NOMO-1 treated with dmso at 0.1 percent for 144 hours (cell line): ENCODE data around the gene SRR.

Source experiments
- DNase-seq: peaks from one replicate; lab custom pipeline; 2025; ENCODE audit not compliant: unreplicated experiment; lab: John Stamatoyannopoulos, UW

The SRR gene

GRCh38 chr17:2338315-2338657 lies 34.5 kb downstream of the SRR start:
- DNase-seq: no peak

- no peak for DNase-seq
These were observed 39.7 kb downstream of the SRR start for GRCh38 chr17:2343421-2343820.

- no peak for DNase-seq
These were observed 40.8 kb downstream of the SRR start for GRCh38 chr17:2344528-2344927.

- DNase-seq: no peak
These were observed 42.7 kb downstream of the SRR start for GRCh38 chr17:2346475-2346874.

- DNase-seq: no peak
These were observed 44.3 kb downstream of the SRR start for GRCh38 chr17:2347805-2348685.

GRCh38 chr17:2351269-2351668 lies 47.5 kb downstream of the SRR start:
- DNase-seq: no peak

GRCh38 chr17:2354311-2354710 lies 50.6 kb downstream of the SRR start:
- no peak for DNase-seq

- DNase-seq: no peak
These were observed 53.5 kb downstream of the SRR start for GRCh38 chr17:2357237-2357636.

GRCh38 chr17:2357931-2358434 lies 54.2 kb downstream of the SRR start:
- no peak for DNase-seq

GRCh38 chr17:2361010-2361760 lies 57.4 kb downstream of the SRR start:
- no peak for DNase-seq

- no peak for DNase-seq
These were observed 58.3 kb downstream of the SRR start for GRCh38 chr17:2362016-2362415.

GRCh38 chr17:2362416-2362815 lies 58.7 kb downstream of the SRR start:
- no peak for DNase-seq

- no peak for DNase-seq
These were observed 59.1 kb downstream of the SRR start for GRCh38 chr17:2362881-2363280.

- DNase-seq: no peak
These were observed 59.6 kb downstream of the SRR start for GRCh38 chr17:2363318-2363717.

- DNase-seq: no peak
These were observed 60.4 kb downstream of the SRR start for GRCh38 chr17:2363851-2364762.

- no peak for DNase-seq
These were observed 61.0 kb downstream of the SRR start for GRCh38 chr17:2364763-2365116.

GRCh38 chr17:2365132-2365531 lies 61.4 kb downstream of the SRR start:
- no peak for DNase-seq

GRCh38 chr17:2366747-2367494 lies 63.2 kb downstream of the SRR start:
- DNase-seq: no peak

- DNase-seq: no peak
These were observed 64.6 kb downstream of the SRR start for GRCh38 chr17:2368359-2368758.

GRCh38 chr17:2369039-2369438 lies 65.3 kb downstream of the SRR start:
- DNase-seq: no peak
